Right lobe of liver (tissue), 6 donors: Measurements from ENCODE around the gene BCO2. TPM values are rescaled to one million over a fixed set of nuclear protein-coding genes. Genes with fewer than 3 reads are reported as not detected.

ENCODE experiments used
- ATAC-seq, 4 donors: fragments of 200-7000 bp; cut with Tn5 transposase; one replicate each; pipeline ENCODE4 v1.9.1; 2020; ENCODE audit warnings: mild to moderate bottlenecking in 4 of 4, moderate library complexity in 4 of 4
- DNase-seq, 3 donors: peaks; one replicate each; pipeline ENCODE4 v3.0.0-alpha.2; 2020
- H3K27ac ChIP-seq, 3 donors: fragments of 200-600 bp; one replicate each; pipeline ENCODE4 v1.8.0; 2022
- H3K27me3 ChIP-seq, 2 donors: fragments of 200-600 bp; one replicate each; pipeline ENCODE4 v1.8.0; 2022
- H3K36me3 ChIP-seq, 4 donors: fragments of 200-600 bp; sonication (generic) in 1 of 4; one replicate each; pipeline versions ENCODE4 v1.5.1 to v1.8.0; 2017 to 2022; ENCODE audit warnings: control low read depth in 1 of 4
- H3K4me1 ChIP-seq, 4 donors: fragments of 200-600 bp; sonication (generic) in 1 of 4; one replicate each; pipeline versions ENCODE4 v1.5.1 to v1.8.0; 2017 to 2022; ENCODE audit warnings: control low read depth in 1 of 4
- H3K4me3 ChIP-seq, 3 donors: fragments of 200-600 bp; one replicate each; pipeline ENCODE4 v1.8.0; 2022
- H3K9me3 ChIP-seq, 4 donors: fragments of 200-600 bp; sonication (generic) in 1 of 4; one replicate each; pipeline versions ENCODE4 v1.5.1 to v1.8.0; 2017 to 2022; ENCODE audit warnings: control low read depth in 1 of 4
- CTCF ChIP-seq, 4 donors: fragments of 200-600 bp in 3 of 4; fragments of 450-650 bp in 1 of 4; IDR thresholded peaks; one replicate each; pipeline versions ENCODE4 v1.5.1 to v1.8.0; 2016 to 2022; ENCODE audit warnings: antibody characterized with exemption in 4 of 4, mild to moderate bottlenecking in 2 of 4
- POLR2A ChIP-seq: fragments of 450-650 bp; IDR thresholded peaks from one replicate; pipeline ENCODE4 v1.6.1; 2017; ENCODE audit warnings: antibody characterized with exemption, mild to moderate bottlenecking
- WGBS: methylation state at CpG from one replicate; pipeline ENCODE4 v1.1.6; 2018; ENCODE audit warnings: low coverage, low lambda C conversion rate; ENCODE audit not compliant: insufficient coverage; ENCODE audit errors: missing lambda C conversion rate; 5-methylcytosine and 5-hydroxymethylcytosine counted together
- intact Hi-C, 2 donors: fragments of 100-400 bp; cut with DNase I; formaldehyde crosslinking; loops; one replicate each; pipeline versions ENCODE4 v1.11.2 to v1.14.1; 2022
- total RNA-seq, 6 experiments: library from RNA; depleted of rRNA in 2 of 6; stranded (reverse); fragments of >200 nt in 2 of 6; fragmentation: NEBNext Ultra II Directional in 3 of 6; extraction: Animal tissue kit (Norgen Biotek cat#: 25700) in 3 of 6; gene quantifications; one replicate each; pipeline versions ENCODE4 v1.1.0 to v1.2.4, GENCODE V29; 2016 to 2023
- donor health status: DM: no; HTN: yes; CAD: no.
- donor health status: DM: no; HTN: no; CAD: no.
- donor health status: DM: no; HTN: no; CAD: no.
- donor health status: DM: no; HTN: yes; CAD: no.
- donor health status: DM: no; HTN: yes; CAD: no.

Gene BCO2
- total RNA-seq, 6 experiments from 2014 or later: 33.3 to 118 (median 75.5) TPM

- WGBS: 80% methylated on average over 5 of the region's 5 CpGs
- intact Hi-C loops: no loop called here
- Histone ChIP-seq H3K9me3 (no peaks in the 10 kb centered on the region), H3K27ac (peak overlapping the region in 2 of 3 donors; percentile 37 to 58), H3K27me3 (no peaks in the 10 kb centered on the region), H3K4me3 (no peak overlapping the region), H3K4me1 (peaks cover 0 to 7% (median 5%) of the 10 kb centered on the region in 4 donors), H3K36me3 (no peaks in the 10 kb centered on the region)
- ATAC-seq (no peak), DNase-seq (no peak)
- no peak for TF ChIP-seq CTCF (IDR thresholded peaks at IDR 0.05)
- no peak for TF ChIP-seq POLR2A
Measured at GRCh38 chr11:112156153-112156955, 19.0 kb upstream of the BCO2 start.

GRCh38 chr11:112156956-112157766, 18.2 kb upstream of the BCO2 start:
- Histone ChIP-seq H3K27me3 (no peaks in the 10 kb centered on the region), H3K27ac (peak overlapping the region; percentile 45 to 58 (median 51)), H3K9me3 (no peaks in the 10 kb centered on the region), H3K4me1 (peaks cover 0 to 13% (median 5%) of the 10 kb centered on the region in 4 donors), H3K36me3 (no peaks in the 10 kb centered on the region), H3K4me3 (no peak overlapping the region)
- intact Hi-C loops: no loop called here
- DNase-seq: no peak
- TF ChIP-seq CTCF (IDR thresholded peaks at IDR 0.05) (no peak), POLR2A (no peak)
- peak; percentile 90 to 95 (median 94) for ATAC-seq
- 50% methylated on average over 4 of the region's 4 CpGs for WGBS

- no peak for ATAC-seq
- WGBS: 69% methylated on average over 6 of the region's 7 CpGs
- intact Hi-C loops: no loop called here
- no peaks in the 10 kb centered on the region for H3K36me3 ChIP-seq
- H3K9me3 ChIP-seq: no peaks in the 10 kb centered on the region
- peaks cover 0 to 19% (median 8%) of the 10 kb centered on the region in 4 donors for H3K4me1 ChIP-seq
- H3K27ac ChIP-seq: peak overlapping the region in 1 of 3 donors; percentile 20
- no peaks in the 10 kb centered on the region for H3K27me3 ChIP-seq
- no peak for TF ChIP-seq CTCF (IDR thresholded peaks at IDR 0.05)
- TF ChIP-seq POLR2A: no peak
- H3K4me3 ChIP-seq: no peak overlapping the region
- DNase-seq: no peak
Measured at GRCh38 chr11:112159098-112160065, 15.9 kb upstream of the BCO2 start.
